ENCODE measurements around the gene EHD4.

Gene EHD4

GRCh38 chr15:41914411-41914810 is 57.9 kb downstream of the EHD4 start:
- CTCF ChIA-PET, result interaction anchor here (4.5 kb wide), 1 partner anchor 23 kb away, joined by 13 read pairs; no protein-coding TSS in a partner anchor
- H3K4me1 Mint-ChIP-seq, result peaks cover 6% of the 10 kb centered on the region

GRCh38 chr15:41913256-41913655 is 59.1 kb downstream of the EHD4 start:
- no peak overlapping the region for H3K4me3 Mint-ChIP-seq
- CTCF ChIA-PET, result interaction anchor here (1.0 kb wide), 1 partner anchor 8 kb away, joined by 4 read pairs; no protein-coding TSS in a partner anchor
- peaks cover 6% of the 10 kb centered on the region for H3K4me1 Mint-ChIP-seq
- no peak for DNase-seq
- H3K27ac Mint-ChIP-seq, result no peak overlapping the region
- H3K27me3 Mint-ChIP-seq, result no peaks in the 10 kb centered on the region
- peaks cover 20% of the 10 kb centered on the region for H3K36me3 Mint-ChIP-seq
- no peaks in the 10 kb centered on the region for H3K9me3 Mint-ChIP-seq

More at GRCh38 chr15:41914411-41914810, 57.9 kb downstream of the EHD4 start:
- Mint-ChIP-seq H3K36me3 (peaks cover 17% of the 10 kb centered on the region), H3K27ac (no peak overlapping the region), H3K9me3 (no peaks in the 10 kb centered on the region), H3K4me3 (no peak overlapping the region), H3K27me3 (no peaks in the 10 kb centered on the region)
- DNase-seq, result no peak

- no peak for DNase-seq
- Mint-ChIP-seq H3K9me3 (no peaks in the 10 kb centered on the region), H3K27ac (no peak overlapping the region), H3K4me1 (peaks cover 2% of the 10 kb centered on the region), H3K4me3 (no peak overlapping the region), H3K27me3 (no peaks in the 10 kb centered on the region), H3K36me3 (peaks cover 28% of the 10 kb centered on the region)
- CTCF ChIA-PET, result interaction anchor here (0.8 kb wide), 1 partner anchor 309 kb away, joined by 3 read pairs; no protein-coding TSS in a partner anchor
These were observed 60.5 kb downstream of the EHD4 start for GRCh38 chr15:41911691-41912345.

- H3K36me3 Mint-ChIP-seq, result peaks cover 39% of the 10 kb centered on the region
- peaks cover 6% of the 10 kb centered on the region for H3K4me1 Mint-ChIP-seq
- DNase-seq, result no peak
- CTCF ChIA-PET, result interaction anchor here (1.2 to 9.3 kb wide), 2 partner anchors 29 to 136 kb away, joined by 3 to 102 read pairs; partner anchors contain the start of gene MAPKBP1
- H3K9me3 Mint-ChIP-seq, result peaks cover 5% of the 10 kb centered on the region
- H3K4me3 Mint-ChIP-seq, result no peak overlapping the region
- H3K27me3 Mint-ChIP-seq, result no peaks in the 10 kb centered on the region
- no peak overlapping the region for H3K27ac Mint-ChIP-seq
These were observed 63.5 kb downstream of the EHD4 start for GRCh38 chr15:41908736-41909461.

- Mint-ChIP-seq H3K4me1 (peaks cover 6% of the 10 kb centered on the region), H3K27me3 (no peaks in the 10 kb centered on the region), H3K9me3 (peaks cover 5% of the 10 kb centered on the region), H3K36me3 (peaks cover 45% of the 10 kb centered on the region), H3K27ac (no peak overlapping the region), H3K4me3 (no peak overlapping the region)
- no peak for DNase-seq
- CTCF ChIA-PET, result interaction anchor here (1.4 to 9.3 kb wide), 3 partner anchors 30 to 134 kb away, joined by 3 to 102 read pairs (median 8); partner anchors contain the start of gene MAPKBP1
These were observed 65.2 kb downstream of the EHD4 start for GRCh38 chr15:41907141-41907540.

GRCh38 chr15:41906608-41907007 is 65.7 kb downstream of the EHD4 start:
- CTCF ChIA-PET, result interaction anchor here (1.4 to 9.3 kb wide), 3 partner anchors 30 to 134 kb away, joined by 3 to 102 read pairs (median 8); partner anchors contain the start of gene MAPKBP1
- Mint-ChIP-seq H3K27ac (peak overlapping the region; percentile 55), H3K9me3 (peaks cover 5% of the 10 kb centered on the region), H3K4me1 (peaks cover 6% of the 10 kb centered on the region), H3K4me3 (no peak overlapping the region), H3K27me3 (no peaks in the 10 kb centered on the region), H3K36me3 (peaks cover 46% of the 10 kb centered on the region)
- no peak for DNase-seq

- H3K4me3 Mint-ChIP-seq, result no peak overlapping the region
- CTCF ChIA-PET, result interaction anchor here (0.6 to 9.3 kb wide), 35 partner anchors 8 to 439 kb away, joined by 3 to 102 read pairs (median 4); partner anchors contain the start of genes JMJD7, MAPKBP1 and PLA2G4B
- peaks cover 5% of the 10 kb centered on the region for H3K9me3 Mint-ChIP-seq
- no peak overlapping the region for H3K27ac Mint-ChIP-seq
- peaks cover 13% of the 10 kb centered on the region for H3K4me1 Mint-ChIP-seq
- H3K36me3 Mint-ChIP-seq, result peaks cover 46% of the 10 kb centered on the region
- no peaks in the 10 kb centered on the region for H3K27me3 Mint-ChIP-seq
- DNase-seq, result no peak
These were observed 67.1 kb downstream of the EHD4 start for GRCh38 chr15:41905036-41905793.

- Mint-ChIP-seq H3K27me3 (no peaks in the 10 kb centered on the region), H3K4me1 (peaks cover 17% of the 10 kb centered on the region), H3K4me3 (no peak overlapping the region), H3K27ac (peak overlapping the region; percentile 42), H3K9me3 (peaks cover 5% of the 10 kb centered on the region), H3K36me3 (peaks cover 45% of the 10 kb centered on the region)
- peak; percentile 80 for DNase-seq
- CTCF ChIA-PET, result interaction anchor here (0.6 to 9.3 kb wide), 35 partner anchors 9 to 439 kb away, joined by 3 to 102 read pairs (median 4); partner anchors contain the start of genes JMJD7, MAPKBP1 and PLA2G4B
These were observed 67.8 kb downstream of the EHD4 start for GRCh38 chr15:41904541-41905005.

GRCh38 chr15:41903782-41904181 is 68.6 kb downstream of the EHD4 start:
- no peak for DNase-seq
- CTCF ChIA-PET, result interaction anchor here (1.1 to 9.3 kb wide), 8 partner anchors 8 to 438 kb away, joined by 3 to 102 read pairs (median 16); partner anchors contain the start of gene MAPKBP1
- H3K4me1 Mint-ChIP-seq, result peaks cover 23% of the 10 kb centered on the region
- H3K27ac Mint-ChIP-seq, result no peak overlapping the region
- peaks cover 5% of the 10 kb centered on the region for H3K9me3 Mint-ChIP-seq
- H3K36me3 Mint-ChIP-seq, result peaks cover 50% of the 10 kb centered on the region
- no peaks in the 10 kb centered on the region for H3K27me3 Mint-ChIP-seq
- H3K4me3 Mint-ChIP-seq, result no peak overlapping the region

- no peak for DNase-seq
- H3K27ac Mint-ChIP-seq, result peak overlapping the region; percentile 51
- no peaks in the 10 kb centered on the region for H3K27me3 Mint-ChIP-seq
- H3K4me3 Mint-ChIP-seq, result no peak overlapping the region
- CTCF ChIA-PET, result interaction anchor here (0.6 to 9.3 kb wide), 6 partner anchors 31 to 435 kb away, joined by 3 to 102 read pairs (median 22); partner anchors contain the start of gene MAPKBP1
- H3K4me1 Mint-ChIP-seq, result peaks cover 41% of the 10 kb centered on the region
- peaks cover 4% of the 10 kb centered on the region for H3K9me3 Mint-ChIP-seq
- H3K36me3 Mint-ChIP-seq, result peaks cover 41% of the 10 kb centered on the region
These were observed 70.9 kb downstream of the EHD4 start for GRCh38 chr15:41901431-41901830.

- CTCF ChIA-PET, result interaction anchor here (4.4 to 9.3 kb wide), 3 partner anchors 38 to 128 kb away, joined by 39 to 102 read pairs (median 42); partner anchors contain the start of gene MAPKBP1
- peaks cover 47% of the 10 kb centered on the region for H3K4me1 Mint-ChIP-seq
- no peaks in the 10 kb centered on the region for H3K27me3 Mint-ChIP-seq
- H3K27ac Mint-ChIP-seq, result no peak overlapping the region
- H3K4me3 Mint-ChIP-seq, result no peak overlapping the region
- peaks cover 40% of the 10 kb centered on the region for H3K36me3 Mint-ChIP-seq
- DNase-seq, result no peak
- no peaks in the 10 kb centered on the region for H3K9me3 Mint-ChIP-seq
These were observed 71.6 kb downstream of the EHD4 start for GRCh38 chr15:41900526-41901380.

GRCh38 chr15:41899854-41900442 is 72.4 kb downstream of the EHD4 start:
- Mint-ChIP-seq H3K27me3 (no peaks in the 10 kb centered on the region), H3K4me1 (peaks cover 54% of the 10 kb centered on the region), H3K36me3 (peaks cover 37% of the 10 kb centered on the region), H3K9me3 (no peaks in the 10 kb centered on the region), H3K27ac (no peak overlapping the region), H3K4me3 (no peak overlapping the region)
- CTCF ChIA-PET, result interaction anchor here (1.8 to 9.3 kb wide), 3 partner anchors 8 to 127 kb away, joined by 4 to 102 read pairs (median 42); partner anchors contain the start of gene MAPKBP1
- no peak for DNase-seq
